ENCODE results near the gene ABI2.

- TF ChIP-seq CTCF (IDR thresholded peaks at IDR 0.05) (no peak), POLR2A (IDR thresholded peaks at IDR 0.05) (no peak)
These were observed 31.3 kb downstream of the ABI2 start for GRCh38 chr2:203359450-203359849.
